GM21515 (cell line): ENCODE data around the gene MAP1LC3C.

Experiments used
- ATAC-seq: cut with Tn5 transposase; IDR thresholded peaks from one replicate; pipeline ENCODE4 v1.9.1; 2021; ENCODE audit not compliant: unreplicated experiment

The MAP1LC3C gene

GRCh38 chr1:241999026-241999425 lies at the start of gene MAP1LC3C:
TSS of gene MAP1LC3C (minus strand) at chr1:241999098. CDS start at chr1:241999008, 90 bp downstream.
- no peak for ATAC-seq

- no peak for ATAC-seq
These were observed 44.3 kb upstream of the MAP1LC3C start for GRCh38 chr1:242043165-242043564.

GRCh38 chr1:242034392-242034791 lies 35.5 kb upstream of the MAP1LC3C start:
- no peak for ATAC-seq

GRCh38 chr1:242033447-242033846 lies 34.5 kb upstream of the MAP1LC3C start:
- ATAC-seq = no peak

DNA sequence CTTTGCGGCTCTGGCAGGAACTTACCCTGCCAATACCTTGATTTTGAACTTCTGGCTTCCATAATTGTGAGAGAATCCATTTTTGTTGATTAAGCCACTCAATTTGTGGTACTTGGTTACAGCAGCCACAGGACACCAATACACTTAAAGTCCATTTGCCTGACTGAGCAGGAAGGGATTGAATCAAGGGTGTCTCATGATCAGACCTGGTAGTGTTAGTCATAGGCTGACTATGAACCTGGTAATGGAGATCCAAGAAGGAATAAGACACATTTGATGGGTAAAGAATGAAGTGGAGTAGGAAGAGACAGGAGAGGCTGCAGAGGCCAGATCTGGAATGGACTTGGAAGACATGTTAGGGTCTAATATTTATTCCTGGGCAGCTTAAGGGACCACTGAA lies 31.2 kb upstream of the MAP1LC3C start:
- ATAC-seq = no peak

DNA sequence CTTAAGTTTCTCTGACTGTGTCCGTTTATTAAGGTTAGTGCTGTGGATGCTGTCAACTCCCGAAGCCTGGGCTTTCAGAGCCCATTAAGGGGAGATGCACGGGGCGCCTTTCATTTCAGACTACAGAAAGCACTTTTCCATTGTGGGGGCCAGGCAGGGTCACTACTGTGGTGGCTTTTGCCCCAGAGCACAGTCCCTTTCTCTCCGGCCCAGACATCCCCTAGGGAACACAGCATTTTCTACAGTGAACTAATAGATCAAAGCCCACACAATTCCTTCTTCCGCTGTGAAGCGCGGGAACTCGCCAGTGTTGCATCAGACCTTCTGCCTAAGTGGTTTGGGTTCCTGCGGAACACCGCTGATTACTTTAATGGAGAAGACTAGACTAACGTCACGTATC lies 26.8 kb upstream of the MAP1LC3C start:
- ATAC-seq = no peak

GRCh38 chr1:242023805-242024204 lies 24.9 kb upstream of the MAP1LC3C start:
- ATAC-seq = no peak

GRCh38 chr1:242019018-242019417 lies 20.1 kb upstream of the MAP1LC3C start:
- ATAC-seq = no peak

GRCh38 chr1:242017580-242018233 lies 18.8 kb upstream of the MAP1LC3C start:
- peak; percentile 75 for ATAC-seq

- ATAC-seq = no peak
These were observed 17.6 kb upstream of the MAP1LC3C start for GRCh38 chr1:242016479-242016878.

DNA sequence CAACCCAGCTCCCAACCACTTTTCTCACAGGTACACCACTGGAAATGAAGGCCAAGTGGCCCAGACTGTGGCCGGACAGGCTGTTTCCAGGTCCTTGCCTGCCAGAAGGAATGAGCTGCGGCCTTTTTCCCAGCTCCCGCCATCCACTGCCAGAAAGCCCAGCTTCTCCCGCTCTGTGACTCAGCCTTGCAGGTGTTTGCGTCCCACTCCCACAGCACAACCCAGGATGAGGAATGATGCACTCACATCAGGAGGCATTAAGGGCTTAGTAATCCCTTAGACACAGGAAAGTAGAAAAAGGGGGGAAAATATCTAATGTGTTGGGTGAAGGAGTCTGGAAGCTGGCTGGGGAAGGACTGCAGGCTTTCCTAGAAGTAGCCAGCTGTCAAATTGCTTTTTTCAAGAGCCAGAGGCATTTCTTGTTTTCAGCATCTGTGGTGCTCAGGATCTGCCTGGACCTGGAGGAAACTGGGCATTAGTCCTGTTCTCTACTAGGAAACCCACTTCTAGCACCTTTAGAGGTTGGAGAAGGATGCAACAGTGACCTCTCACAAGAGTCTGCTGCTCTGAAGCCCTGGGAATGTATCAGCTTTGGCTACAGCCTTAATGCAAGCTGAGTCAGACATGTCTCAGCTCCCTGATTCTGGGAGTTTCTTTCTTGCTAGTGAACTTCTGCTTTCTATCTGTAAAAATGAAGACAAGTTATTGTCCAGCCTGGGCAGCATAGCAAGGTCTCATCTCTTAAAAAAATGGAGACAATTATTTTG lies 13.2 kb upstream of the MAP1LC3C start:
- no peak for ATAC-seq

DNA sequence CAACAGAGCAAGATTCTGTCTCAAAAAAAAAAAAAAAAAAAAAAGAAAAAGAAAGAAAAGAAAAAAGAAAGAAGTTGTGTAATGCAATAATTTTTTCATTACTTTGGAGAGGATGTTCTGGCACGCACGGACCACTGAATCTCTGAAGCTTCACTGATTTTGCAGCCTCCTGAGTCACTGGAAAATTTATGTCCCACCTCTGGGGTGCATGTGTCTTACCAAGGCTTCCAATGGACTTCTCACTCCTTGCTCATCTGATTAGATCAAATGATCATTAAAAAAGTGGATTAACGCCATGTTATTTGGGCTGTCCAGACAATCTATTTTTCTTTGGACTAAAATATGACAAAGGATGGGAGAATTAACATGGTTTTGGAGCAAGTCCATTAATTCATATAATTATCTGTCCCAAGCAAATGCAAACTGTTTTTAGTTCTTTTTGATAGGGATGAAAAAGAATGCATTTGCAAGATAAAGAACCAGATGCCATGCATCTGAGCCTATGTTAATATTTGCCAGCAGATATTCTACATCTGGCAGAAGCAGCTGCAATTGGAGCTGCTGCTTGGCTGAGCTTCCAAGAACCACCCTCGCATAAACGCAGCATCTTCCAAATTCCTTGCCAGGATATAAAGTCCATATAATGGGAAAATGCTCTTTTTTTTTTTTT lies 10.1 kb upstream of the MAP1LC3C start:
- no peak for ATAC-seq

- ATAC-seq = no peak
These were observed 8.1 kb upstream of the MAP1LC3C start for GRCh38 chr1:242006976-242007375.

DNA sequence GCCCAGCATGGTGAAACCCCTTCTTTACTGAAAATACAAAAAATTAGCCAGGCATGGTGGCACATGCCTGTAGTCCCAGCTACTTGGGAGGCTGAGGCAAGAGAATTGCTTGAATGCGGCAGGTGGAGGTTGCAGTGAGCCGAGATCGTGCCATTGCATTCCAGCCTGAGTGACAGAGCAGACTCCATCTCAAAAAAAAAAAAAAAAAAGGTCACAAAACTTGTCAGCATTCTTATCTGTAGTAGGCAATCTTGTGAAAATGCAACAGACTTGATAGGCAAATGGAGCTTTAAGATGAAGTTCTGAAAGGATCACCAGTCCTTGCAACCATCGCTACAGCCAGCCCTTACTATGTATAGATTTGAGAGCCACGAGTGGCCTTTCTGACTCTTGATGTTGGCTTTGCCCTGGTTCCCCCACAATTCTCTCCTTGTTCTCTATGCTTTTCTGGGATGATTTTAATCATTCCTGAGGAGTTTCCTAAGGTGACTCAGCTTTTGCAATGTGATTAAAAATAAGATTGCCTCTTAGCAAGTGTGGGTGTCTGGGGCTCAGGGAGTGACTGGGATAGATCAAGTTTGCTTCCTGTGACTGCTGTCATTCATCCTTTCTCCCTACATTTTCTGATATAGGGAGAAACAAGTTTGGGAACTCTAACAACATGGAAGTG lies 7.1 kb upstream of the MAP1LC3C start:
- no peak for ATAC-seq

- ATAC-seq = no peak
These were observed 6.0 kb upstream of the MAP1LC3C start for GRCh38 chr1:242004751-242005495.

DNA sequence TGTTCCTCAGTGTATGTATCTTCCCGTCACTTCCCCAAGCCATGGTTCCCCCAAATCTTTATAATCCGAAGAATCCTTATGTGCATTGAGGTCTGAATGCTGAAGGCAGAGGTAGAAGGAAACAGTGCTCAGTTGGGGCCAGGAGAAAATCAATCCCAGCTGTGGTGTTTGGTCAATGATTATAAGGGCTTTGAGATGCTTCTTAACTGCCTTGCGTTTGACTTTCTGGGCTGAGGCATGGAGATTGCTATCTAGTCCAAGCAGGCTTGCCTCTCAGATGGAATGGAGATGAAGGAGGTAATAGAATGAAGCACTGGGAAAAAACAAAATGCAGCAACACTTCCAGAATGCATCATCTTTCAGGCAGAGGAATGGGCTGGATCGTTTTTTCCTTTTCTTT lies 3.6 kb upstream of the MAP1LC3C start:
- no peak for ATAC-seq

- ATAC-seq = no peak
These were observed 3.2 kb upstream of the MAP1LC3C start for GRCh38 chr1:242002072-242002471.

- ATAC-seq = no peak
These were observed 1.5 kb upstream of the MAP1LC3C start for GRCh38 chr1:242000434-242000833.

DNA sequence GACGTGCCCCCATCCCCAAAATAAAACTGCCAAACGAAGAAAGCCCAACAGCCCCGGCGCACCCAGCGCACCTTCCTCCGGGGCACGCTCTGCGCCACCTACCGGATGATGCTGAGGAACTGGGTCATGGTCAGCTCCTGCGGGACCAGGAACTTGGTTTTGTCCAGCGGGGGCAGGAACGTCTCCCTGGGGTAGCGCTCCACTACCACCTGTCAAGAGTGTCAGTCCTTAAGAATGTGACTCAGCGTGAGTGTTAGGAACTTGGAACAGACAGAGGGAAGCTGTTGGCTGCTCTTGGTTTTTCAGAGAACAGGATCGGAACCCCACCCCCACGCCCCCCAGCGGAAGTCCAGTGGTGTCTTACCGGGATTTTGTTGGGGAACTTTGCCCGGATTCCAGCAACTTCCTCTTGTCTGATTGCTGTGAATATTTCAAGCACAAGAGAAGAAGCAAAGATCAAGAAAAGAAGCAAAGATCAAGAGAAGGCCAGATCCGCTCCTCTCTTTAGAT lies 431 bp downstream of the MAP1LC3C start:
- peak; percentile 81 for ATAC-seq

DNA sequence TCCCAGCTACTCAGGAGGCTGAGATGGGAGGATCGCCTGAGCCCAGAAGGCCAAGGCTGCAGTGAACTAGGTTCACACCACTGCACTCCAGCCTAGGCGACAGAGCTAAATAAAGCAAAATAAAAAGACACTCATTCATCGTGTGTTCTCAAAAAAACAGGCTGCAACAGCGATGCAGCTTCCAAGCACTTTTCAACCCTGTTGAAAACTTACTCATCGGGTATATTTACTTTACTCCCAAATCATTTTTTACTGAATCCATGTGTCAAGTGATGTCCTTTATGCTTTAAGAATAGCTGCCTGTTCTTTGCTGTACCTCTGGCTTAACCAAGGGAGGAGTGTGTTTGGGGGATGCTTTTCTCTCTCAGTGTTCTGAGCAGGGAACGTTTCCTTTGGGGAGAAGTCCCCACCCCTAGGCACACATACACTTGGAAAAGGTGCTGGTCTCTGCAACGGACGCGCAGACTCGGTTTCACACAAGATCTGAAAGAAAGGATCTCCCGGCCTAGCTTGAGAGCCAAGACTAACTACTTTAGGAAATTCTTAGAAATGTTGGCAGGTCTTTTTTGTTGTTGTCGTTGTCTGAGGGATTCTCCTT lies 1.4 kb downstream of the MAP1LC3C start:
- no peak for ATAC-seq
